ENCODE measurements around the gene PRXL2B.
"Not testable (repeated sequence)": the region's sequence is repeated elsewhere in the genome, so short reads cannot be mapped to it uniquely, and the experiment has no call there.

Gene PRXL2B

DNA sequence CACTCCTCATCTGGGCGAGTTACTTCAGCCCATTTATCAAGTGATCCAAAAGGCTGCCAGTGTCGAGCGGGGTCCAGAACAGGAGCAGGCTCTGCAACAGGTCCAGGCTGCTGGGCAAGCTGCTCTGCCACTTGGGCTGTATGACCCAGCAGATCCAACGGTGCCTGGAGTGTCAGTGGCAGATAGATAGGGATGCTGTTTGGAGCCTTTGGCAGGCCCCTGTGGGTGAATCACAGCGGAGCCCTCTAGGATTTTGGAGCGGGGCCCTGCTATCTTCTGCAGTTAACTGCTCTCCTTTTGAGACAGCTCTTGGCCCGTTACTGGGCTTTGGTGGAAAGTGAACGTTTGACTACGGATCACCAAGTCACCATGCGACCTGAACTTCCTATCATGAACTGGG is 38.7 kb downstream of the PRXL2B start:
- no peak for DNase-seq

GRCh38 chr1:2625748-2626147 is 39.2 kb downstream of the PRXL2B start:
- DNase-seq, result not testable (repeated sequence)

DNA sequence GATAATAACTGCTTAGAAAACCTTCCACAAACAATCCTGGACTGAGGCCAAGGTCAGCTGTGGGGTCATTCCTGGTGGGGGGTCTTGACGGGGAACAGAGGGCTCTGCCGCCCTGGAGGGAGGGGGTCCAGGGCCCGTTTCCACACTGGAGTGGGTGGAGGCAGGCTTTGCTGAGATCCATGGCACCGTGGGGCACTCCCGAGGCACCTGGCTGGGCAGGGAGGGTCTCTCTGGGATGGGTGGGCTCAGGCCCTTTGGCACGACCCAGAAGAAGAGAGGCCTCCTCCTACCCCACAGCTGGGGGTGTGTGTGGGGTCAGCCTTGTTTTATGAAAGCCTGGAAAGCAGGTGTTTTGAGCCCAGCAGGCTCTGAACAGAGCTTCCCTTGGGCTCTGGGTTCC is 41.2 kb downstream of the PRXL2B start:
- DNase-seq, result no peak

DNA sequence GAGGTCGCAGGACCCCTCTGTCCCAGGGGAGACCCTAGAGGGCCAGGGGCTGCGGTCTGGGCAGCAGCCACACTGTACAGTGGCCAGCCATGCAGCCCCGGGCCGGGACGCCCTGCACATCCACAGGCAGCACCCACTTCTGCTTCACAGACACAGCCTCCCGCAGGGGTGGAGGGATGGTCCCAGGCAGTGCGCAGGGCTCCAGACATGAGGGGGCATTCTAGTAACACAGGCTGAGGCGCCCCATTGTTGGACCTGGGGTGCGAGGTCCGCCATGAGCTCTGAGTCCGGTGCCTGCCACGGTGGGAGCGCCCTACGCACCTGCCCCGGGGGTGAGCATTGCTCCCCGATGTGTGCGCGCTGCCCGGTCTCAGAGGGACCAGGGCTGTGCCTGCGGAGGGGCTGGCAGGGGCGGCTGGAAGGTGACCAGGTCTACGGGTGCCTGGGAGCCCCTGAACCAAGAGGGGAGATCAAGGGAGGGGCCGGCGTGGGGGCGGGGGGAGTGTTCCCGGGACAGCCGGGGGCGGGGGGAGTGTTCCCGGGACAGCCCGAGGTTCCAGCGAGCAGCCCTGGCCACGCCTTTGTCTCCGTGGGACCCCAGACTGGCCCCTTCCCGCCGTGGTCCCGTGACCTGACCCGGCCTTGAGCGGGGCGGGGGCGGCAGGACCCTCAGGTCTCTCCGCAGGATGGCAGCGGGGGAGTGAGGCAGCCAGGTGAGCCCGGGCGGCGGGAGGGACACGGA is 41.8 kb downstream of the PRXL2B start:
- no peak for DNase-seq

- no peak for DNase-seq
These were observed 42.5 kb downstream of the PRXL2B start for GRCh38 chr1:2628933-2629626.

DNA sequence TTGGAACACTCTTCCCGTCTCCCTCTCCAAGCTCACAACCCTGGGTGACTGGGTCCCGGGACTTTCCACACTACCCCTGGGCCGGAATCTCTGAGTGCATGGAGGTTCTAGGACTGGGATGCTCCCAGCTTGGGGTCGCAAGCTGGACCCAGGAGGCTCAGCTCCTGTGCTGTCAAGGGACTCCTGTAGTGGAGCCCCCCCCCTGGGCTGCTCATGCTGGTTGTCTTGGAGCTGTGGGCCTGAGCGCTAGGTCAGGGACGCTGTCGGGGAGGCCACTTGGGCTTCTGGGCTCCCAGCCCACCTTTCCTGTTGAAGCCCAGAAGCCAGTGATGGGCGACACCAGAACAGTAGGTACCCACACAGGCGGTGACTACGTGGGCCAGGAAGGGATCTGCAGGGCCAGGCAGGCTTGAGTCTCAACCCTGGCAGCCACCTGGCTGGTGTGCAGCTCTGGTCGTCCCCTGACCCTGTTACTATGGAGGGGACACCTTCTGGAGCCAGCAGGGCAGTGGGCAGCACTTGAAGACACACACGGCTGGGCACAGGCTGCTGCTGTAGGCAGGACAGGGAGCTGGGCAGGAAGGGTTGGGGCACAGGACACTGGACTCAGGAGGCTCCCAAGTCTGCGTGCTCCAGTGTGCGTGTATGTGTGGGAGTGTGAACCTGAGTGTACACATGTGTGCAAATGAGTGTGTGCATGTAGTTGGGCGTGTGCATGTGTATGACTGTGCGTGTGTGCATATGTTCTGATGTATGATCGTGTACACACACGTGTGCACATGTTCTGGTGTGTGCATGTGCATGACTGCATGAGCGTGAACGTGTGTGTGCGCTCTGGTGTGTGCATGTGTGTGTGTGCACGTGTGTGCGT is 43.3 kb downstream of the PRXL2B start:
- DNase-seq, result no peak

GRCh38 chr1:2630498-2631135 is 44.0 kb downstream of the PRXL2B start:
- no peak for DNase-seq

- DNase-seq, result no peak
These were observed 44.8 kb downstream of the PRXL2B start for GRCh38 chr1:2631136-2632050.

GRCh38 chr1:2632051-2632430 is 45.5 kb downstream of the PRXL2B start:
- DNase-seq, result no peak

DNA sequence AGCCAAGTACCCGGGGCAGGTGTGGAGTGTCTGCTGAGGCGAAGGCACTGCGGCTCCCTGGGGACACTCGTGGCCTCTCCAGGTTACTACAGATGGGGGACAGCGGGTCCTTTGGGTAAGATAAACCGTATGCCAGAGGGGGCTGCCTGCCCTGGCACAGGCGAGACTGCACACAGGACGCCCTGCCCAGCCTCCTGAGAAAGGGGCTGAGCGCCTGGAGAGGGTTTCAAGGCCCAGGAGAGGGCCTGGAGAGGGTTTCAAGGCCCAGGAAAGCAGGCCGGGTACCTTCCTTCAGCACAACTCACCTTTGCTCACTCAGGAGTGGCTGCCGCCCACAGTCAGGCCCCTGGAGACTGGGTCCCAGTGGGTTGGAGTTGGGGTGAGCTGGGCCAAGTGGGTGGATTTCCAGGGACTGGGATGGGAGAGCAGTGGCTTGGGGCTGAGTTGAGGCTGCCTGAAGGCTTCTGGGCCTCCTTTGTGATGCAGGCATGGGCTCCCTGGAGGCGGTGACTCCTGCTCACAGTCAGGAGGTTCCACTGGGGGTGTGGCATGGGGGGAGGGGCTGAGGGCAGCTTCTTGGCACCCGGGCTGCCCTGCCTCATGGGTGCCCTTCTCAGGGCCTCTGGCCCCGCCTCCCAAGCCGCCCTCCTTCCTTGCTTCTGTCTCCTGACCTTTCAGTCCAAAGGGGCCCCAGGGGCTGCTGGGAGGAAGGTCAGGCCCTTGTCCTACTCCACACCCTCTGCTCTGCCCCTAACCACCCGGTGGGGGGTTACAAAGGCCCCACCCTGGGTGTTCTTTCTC is 46.2 kb downstream of the PRXL2B start, which contains the start of gene MMEL1:
Gene MMEL1, minus strand, starts transcription at position 456 of the 801 bp plus-strand sequence. CDS start 3,532 bp downstream, outside the sequence.
- no peak for DNase-seq

- DNase-seq, result no peak
These were observed 46.9 kb downstream of the PRXL2B start for GRCh38 chr1:2633366-2633935.

- DNase-seq, result no peak
These were observed 47.4 kb downstream of the PRXL2B start for GRCh38 chr1:2633936-2634491.

GRCh38 chr1:2635361-2636010 is 48.9 kb downstream of the PRXL2B start:
- no peak for DNase-seq

GRCh38 chr1:2636733-2637132 is 50.2 kb downstream of the PRXL2B start:
- no peak for DNase-seq

- no peak for DNase-seq
These were observed 51.0 kb downstream of the PRXL2B start for GRCh38 chr1:2637442-2638145.

GRCh38 chr1:2638466-2639115 is 52.0 kb downstream of the PRXL2B start:
- no peak for DNase-seq

- DNase-seq, result no peak
These were observed 52.6 kb downstream of the PRXL2B start for GRCh38 chr1:2639203-2639602.
